Peyer's patch (tissue), 4 donors: ENCODE data around the gene CDK18.

Experiments
- CTCF ChIP-seq, 6 experiments: fragments of 450-650 bp in 4 of 6; fragments of 200-600 bp in 2 of 6; sonication (generic) in 1 of 6; IDR thresholded peaks; one replicate each; pipeline ENCODE4 v1.5.1; 2017 to 2019; ENCODE audit warnings: antibody characterized with exemption in 6 of 6, mild to moderate bottlenecking in 3 of 6, moderate library complexity in 1 of 6
- POLR2A ChIP-seq, 2 donors: fragments of 450-650 bp; IDR thresholded peaks; one replicate each; pipeline ENCODE4 v1.5.1; 2017; ENCODE audit warnings: antibody characterized with exemption in 2 of 2, mild to moderate bottlenecking in 2 of 2, moderate library complexity in 2 of 2

- no peak for TF ChIP-seq CTCF (IDR thresholded peaks at IDR 0.05)
- no peak for TF ChIP-seq POLR2A (IDR thresholded peaks at IDR 0.05)
Measured at GRCh38 chr1:205491794-205492193, 12.7 kb upstream of the CDK18 start.
